Measurements from ENCODE around the gene KIFC3. TPM values are rescaled to one million over a fixed set of nuclear protein-coding genes. Genes with fewer than 3 reads are reported as not detected.
"Not testable (repeated sequence)": the region's sequence is repeated elsewhere in the genome, so short reads cannot be mapped to it uniquely, and the experiment has no call there.

The KIFC3 gene
- 20.7 TPM for polyA plus RNA-seq (2013)

GRCh38 chr16:57802341-57803133 lies at the start of gene KIFC3:
Gene KIFC3, minus strand, starts transcription at chr16:57802491. Its CDS starts 4,248 bp downstream, at chr16:57798243.
- Histone ChIP-seq H3K9me3 (ENCODE audit: control extremely low read depth in 1 of 5, control insufficient read depth in 4 of 5, insufficient read depth in 2 of 5, low read depth in 1 of 5, low read length in 4 of 5) (no peaks in the 10 kb centered on the region), H3K27me3 (replicated peaks in 2 of 5; ENCODE audit: control insufficient read depth in 4 of 5, insufficient read depth in 5 of 5, low read length in 4 of 5) (no peaks in the 10 kb centered on the region), H3K36me3 (ENCODE audit: control insufficient read depth in 4 of 4, insufficient read depth in 4 of 4, low read length in 3 of 4) (peaks cover 0 to 2% (median 0%) of the 10 kb centered on the region in 4 experiments), H3K4me3 (ENCODE audit: control insufficient read depth in 1 of 7, extremely low read depth in 1 of 7, insufficient read depth in 4 of 7, low read depth in 2 of 7, low read length in 6 of 7) (peak within 1 kb of the TSS; percentile 16 to 82 (median 60)), H3K4me1 (ENCODE audit: control extremely low read depth in 1 of 4, control insufficient read depth in 4 of 4, insufficient read depth in 4 of 4, low read length in 3 of 4) (peaks cover 12 to 68% (median 64%) of the 10 kb centered on the region in 4 experiments), H3K27ac (ENCODE audit: insufficient read depth in 1 of 2, low read depth in 1 of 2, low read length in 2 of 2, poor library complexity in 1 of 2, severe bottlenecking in 2 of 2) (peak within 1 kb of the TSS in 1 of 2 experiments; percentile 63)
- peak; percentile 69 to 80 (median 74) for DNase-seq
- 15% methylated on average over 63 of the region's 78 CpGs for WGBS (ENCODE audit: insufficient coverage)
- POLR2A ChIA-PET, result interaction anchor here (0.7 kb wide), 1 partner anchor 14 kb away, joined by 3 read pairs; no protein-coding TSS in a partner anchor
- CTCF ChIA-PET, result interaction anchor here (0.8 to 5.9 kb wide), 4 partner anchors 7 to 61 kb away, joined by 3 to 46 read pairs (median 10); no protein-coding TSS in a partner anchor

GRCh38 chr16:57848181-57848580 lies 45.9 kb upstream of the KIFC3 start:
- ChIA-PET POLR2A (no interaction called here), CTCF (interaction anchor here (0.6 to 1.9 kb wide), 4 partner anchors 11 to 86 kb away, joined by 3 to 7 read pairs (median 4); no protein-coding TSS in a partner anchor)
- no peak overlapping the region for H3K4me3 ChIP-seq (ENCODE audit: control insufficient read depth in 1 of 7, extremely low read depth in 1 of 7, insufficient read depth in 4 of 7, low read depth in 2 of 7, low read length in 6 of 7)
- 94% methylated on average over 2 of the region's 5 CpGs for WGBS (ENCODE audit: insufficient coverage)
- peaks cover 0 to 5% (median 0%) of the 10 kb centered on the region in 4 experiments for H3K4me1 ChIP-seq (ENCODE audit: control extremely low read depth in 1 of 4, control insufficient read depth in 4 of 4, insufficient read depth in 4 of 4, low read length in 3 of 4)
- H3K27me3 ChIP-seq (replicated peaks in 2 of 5; ENCODE audit: control insufficient read depth in 4 of 5, insufficient read depth in 5 of 5, low read length in 4 of 5), result peaks cover 0 to 2% (median 0%) of the 10 kb centered on the region in 5 experiments
- H3K27ac ChIP-seq (ENCODE audit: insufficient read depth in 1 of 2, low read depth in 1 of 2, low read length in 2 of 2, poor library complexity in 1 of 2, severe bottlenecking in 2 of 2), result no peak overlapping the region
- H3K36me3 ChIP-seq (ENCODE audit: control insufficient read depth in 4 of 4, insufficient read depth in 4 of 4, low read length in 3 of 4), result no peaks in the 10 kb centered on the region
- no peaks in the 10 kb centered on the region for H3K9me3 ChIP-seq (ENCODE audit: control extremely low read depth in 1 of 5, control insufficient read depth in 4 of 5, insufficient read depth in 2 of 5, low read depth in 1 of 5, low read length in 4 of 5)
- no peak for DNase-seq

DNA sequence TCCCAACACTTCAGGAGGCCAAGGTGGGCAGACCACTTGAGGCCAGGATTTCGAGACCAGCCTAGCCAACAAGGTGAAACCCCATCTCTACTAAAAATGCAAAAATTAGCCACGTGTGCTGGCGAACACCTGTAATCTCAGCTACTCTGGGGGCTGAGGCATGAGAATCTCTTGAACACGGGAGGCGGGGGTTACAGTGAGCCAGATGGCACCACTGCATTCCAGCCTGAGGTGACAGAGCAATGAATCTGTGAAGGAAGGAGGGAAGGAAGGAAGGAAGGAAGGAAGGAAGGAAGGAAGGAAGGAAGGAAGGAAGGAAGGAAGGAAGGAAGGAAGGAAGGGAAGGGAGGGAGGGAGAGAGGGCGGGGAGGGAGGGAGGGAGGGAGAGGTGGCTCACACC lies 44.6 kb upstream of the KIFC3 start:
- H3K4me1 ChIP-seq (ENCODE audit: control extremely low read depth in 1 of 4, control insufficient read depth in 4 of 4, insufficient read depth in 4 of 4, low read length in 3 of 4); DNase-seq; H3K9me3 ChIP-seq (ENCODE audit: control extremely low read depth in 1 of 5, control insufficient read depth in 4 of 5, insufficient read depth in 2 of 5, low read depth in 1 of 5, low read length in 4 of 5); POLR2A ChIA-PET; H3K27ac ChIP-seq (ENCODE audit: insufficient read depth in 1 of 2, low read depth in 1 of 2, low read length in 2 of 2, poor library complexity in 1 of 2, severe bottlenecking in 2 of 2); H3K4me3 ChIP-seq (ENCODE audit: control insufficient read depth in 1 of 7, extremely low read depth in 1 of 7, insufficient read depth in 4 of 7, low read depth in 2 of 7, low read length in 6 of 7); H3K27me3 ChIP-seq (replicated peaks in 2 of 5; ENCODE audit: control insufficient read depth in 4 of 5, insufficient read depth in 5 of 5, low read length in 4 of 5); H3K36me3 ChIP-seq (ENCODE audit: control insufficient read depth in 4 of 4, insufficient read depth in 4 of 4, low read length in 3 of 4): not testable (repeated sequence)
- CTCF ChIA-PET, result interaction anchor here (0.8 to 2.1 kb wide), 2 partner anchors 17 to 38 kb away, joined by 3 to 5 read pairs; no protein-coding TSS in a partner anchor
- WGBS (ENCODE audit: insufficient coverage), result 63% methylated on average over 3 of the region's 6 CpGs

DNA sequence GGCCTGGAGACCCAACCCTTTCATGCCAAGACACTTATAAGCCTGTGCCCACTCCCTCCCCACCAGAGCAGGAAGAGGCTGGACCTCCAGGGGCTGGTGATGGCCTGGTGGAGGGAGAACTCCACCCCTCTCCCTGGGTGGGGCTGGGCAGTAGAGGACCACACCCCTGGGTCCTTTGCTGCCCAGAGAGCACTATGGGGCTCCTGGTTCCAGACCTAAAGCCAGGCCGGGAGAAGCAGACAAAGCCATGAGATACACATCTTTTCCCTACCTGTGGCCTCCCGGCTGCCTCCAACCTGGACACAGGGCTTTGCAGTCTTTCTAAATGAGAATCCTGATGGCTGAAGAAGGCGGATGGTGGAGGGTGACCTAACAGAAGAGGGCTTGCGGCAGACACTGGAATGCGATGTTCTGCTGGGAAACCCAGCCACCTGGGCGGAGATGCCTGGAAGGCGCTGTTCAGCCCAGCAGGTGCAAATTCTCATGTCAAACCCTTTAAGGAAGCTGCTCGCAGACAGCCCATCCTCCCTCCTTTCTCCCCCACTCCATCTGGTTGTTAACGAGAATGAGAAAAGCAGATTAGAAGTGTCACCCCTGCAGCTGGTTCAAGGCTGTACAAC lies 43.9 kb upstream of the KIFC3 start:
- WGBS (ENCODE audit: insufficient coverage), result 96% methylated on average over 8 of the region's 9 CpGs
- ChIA-PET POLR2A (no interaction called here), CTCF (interaction anchor here (0.8 to 2.1 kb wide), 2 partner anchors 17 to 38 kb away, joined by 3 to 5 read pairs; no protein-coding TSS in a partner anchor)
- Histone ChIP-seq H3K4me1 (ENCODE audit: control extremely low read depth in 1 of 4, control insufficient read depth in 4 of 4, insufficient read depth in 4 of 4, low read length in 3 of 4) (peaks cover 0 to 5% (median 0%) of the 10 kb centered on the region in 4 experiments), H3K27ac (ENCODE audit: insufficient read depth in 1 of 2, low read depth in 1 of 2, low read length in 2 of 2, poor library complexity in 1 of 2, severe bottlenecking in 2 of 2) (no peak overlapping the region), H3K9me3 (ENCODE audit: control extremely low read depth in 1 of 5, control insufficient read depth in 4 of 5, insufficient read depth in 2 of 5, low read depth in 1 of 5, low read length in 4 of 5) (no peaks in the 10 kb centered on the region), H3K4me3 (ENCODE audit: control insufficient read depth in 1 of 7, extremely low read depth in 1 of 7, insufficient read depth in 4 of 7, low read depth in 2 of 7, low read length in 6 of 7) (no peak overlapping the region), H3K36me3 (ENCODE audit: control insufficient read depth in 4 of 4, insufficient read depth in 4 of 4, low read length in 3 of 4) (no peaks in the 10 kb centered on the region), H3K27me3 (replicated peaks in 2 of 5; ENCODE audit: control insufficient read depth in 4 of 5, insufficient read depth in 5 of 5, low read length in 4 of 5) (peaks cover 0 to 2% (median 0%) of the 10 kb centered on the region in 5 experiments)
- peak in 2 of 3 donors; percentile 11 to 28 for DNase-seq

DNA sequence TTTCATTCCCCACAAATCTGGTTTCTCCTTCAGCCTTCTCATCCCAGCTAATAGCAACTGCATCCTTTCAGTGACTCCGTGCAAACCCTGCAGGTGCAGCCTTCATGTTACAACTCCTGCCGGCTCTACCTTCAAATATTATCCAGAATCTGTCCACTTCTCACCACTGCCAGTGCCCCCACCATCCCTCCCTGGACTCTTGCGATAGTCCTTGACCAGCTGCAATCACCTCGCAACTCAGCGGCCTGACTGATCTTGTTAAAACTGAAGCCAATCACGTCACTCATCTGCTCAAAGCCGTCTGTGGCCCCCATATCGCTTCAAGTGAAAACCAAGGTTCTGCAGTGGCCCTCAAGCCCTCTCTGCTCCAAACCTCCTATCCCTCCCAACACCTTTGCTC lies 42.8 kb upstream of the KIFC3 start:
- no peak for DNase-seq
- POLR2A ChIA-PET, result no interaction called here
- no peak overlapping the region for H3K27ac ChIP-seq (ENCODE audit: insufficient read depth in 1 of 2, low read depth in 1 of 2, low read length in 2 of 2, poor library complexity in 1 of 2, severe bottlenecking in 2 of 2)
- H3K4me1 ChIP-seq (ENCODE audit: control extremely low read depth in 1 of 4, control insufficient read depth in 4 of 4, insufficient read depth in 4 of 4, low read length in 3 of 4), result peaks cover 0 to 5% (median 0%) of the 10 kb centered on the region in 4 experiments
- H3K9me3 ChIP-seq (ENCODE audit: control extremely low read depth in 1 of 5, control insufficient read depth in 4 of 5, insufficient read depth in 2 of 5, low read depth in 1 of 5, low read length in 4 of 5), result no peaks in the 10 kb centered on the region
- no peaks in the 10 kb centered on the region for H3K36me3 ChIP-seq (ENCODE audit: control insufficient read depth in 4 of 4, insufficient read depth in 4 of 4, low read length in 3 of 4)
- H3K27me3 ChIP-seq (replicated peaks in 2 of 5; ENCODE audit: control insufficient read depth in 4 of 5, insufficient read depth in 5 of 5, low read length in 4 of 5), result peaks cover 0 to 2% (median 0%) of the 10 kb centered on the region in 5 experiments
- 86% methylated on average over 8 of the region's 8 CpGs for WGBS (ENCODE audit: insufficient coverage)
- H3K4me3 ChIP-seq (ENCODE audit: control insufficient read depth in 1 of 7, extremely low read depth in 1 of 7, insufficient read depth in 4 of 7, low read depth in 2 of 7, low read length in 6 of 7), result no peak overlapping the region
- CTCF ChIA-PET, result interaction anchor here (0.7 to 2.1 kb wide), 2 partner anchors 17 to 18 kb away, joined by 3 to 5 read pairs; no protein-coding TSS in a partner anchor

- 96% methylated on average over 9 of the region's 10 CpGs for WGBS (ENCODE audit: insufficient coverage)
- ChIA-PET CTCF (interaction anchor here (0.7 kb wide), 2 partner anchors 18 to 87 kb away, joined by 3 to 4 read pairs; no protein-coding TSS in a partner anchor), POLR2A (interaction anchor here (0.7 kb wide), 1 partner anchor 29 kb away, joined by 11 read pairs; no protein-coding TSS in a partner anchor)
- DNase-seq, result no peak
- Histone ChIP-seq H3K9me3 (ENCODE audit: control extremely low read depth in 1 of 5, control insufficient read depth in 4 of 5, insufficient read depth in 2 of 5, low read depth in 1 of 5, low read length in 4 of 5) (no peaks in the 10 kb centered on the region), H3K27me3 (replicated peaks in 2 of 5; ENCODE audit: control insufficient read depth in 4 of 5, insufficient read depth in 5 of 5, low read length in 4 of 5) (peaks cover 0 to 2% (median 0%) of the 10 kb centered on the region in 5 experiments), H3K4me1 (ENCODE audit: control extremely low read depth in 1 of 4, control insufficient read depth in 4 of 4, insufficient read depth in 4 of 4, low read length in 3 of 4) (peaks cover 0 to 5% (median 0%) of the 10 kb centered on the region in 4 experiments), H3K27ac (ENCODE audit: insufficient read depth in 1 of 2, low read depth in 1 of 2, low read length in 2 of 2, poor library complexity in 1 of 2, severe bottlenecking in 2 of 2) (no peak overlapping the region), H3K4me3 (ENCODE audit: control insufficient read depth in 1 of 7, extremely low read depth in 1 of 7, insufficient read depth in 4 of 7, low read depth in 2 of 7, low read length in 6 of 7) (no peak overlapping the region), H3K36me3 (ENCODE audit: control insufficient read depth in 4 of 4, insufficient read depth in 4 of 4, low read length in 3 of 4) (no peaks in the 10 kb centered on the region)
Measured at GRCh38 chr16:57844416-57845030, 42.2 kb upstream of the KIFC3 start.
